ENCODE data around the gene OBSL1. TPM values are rescaled to one million over a fixed set of nuclear protein-coding genes. Genes with fewer than 3 reads are reported as not detected.

Gene OBSL1
- total and polyA plus RNA-seq, 2 of the 4 experiments (the other 2 are of a cell fraction), result 21.5 to 51.2 TPM

DNA sequence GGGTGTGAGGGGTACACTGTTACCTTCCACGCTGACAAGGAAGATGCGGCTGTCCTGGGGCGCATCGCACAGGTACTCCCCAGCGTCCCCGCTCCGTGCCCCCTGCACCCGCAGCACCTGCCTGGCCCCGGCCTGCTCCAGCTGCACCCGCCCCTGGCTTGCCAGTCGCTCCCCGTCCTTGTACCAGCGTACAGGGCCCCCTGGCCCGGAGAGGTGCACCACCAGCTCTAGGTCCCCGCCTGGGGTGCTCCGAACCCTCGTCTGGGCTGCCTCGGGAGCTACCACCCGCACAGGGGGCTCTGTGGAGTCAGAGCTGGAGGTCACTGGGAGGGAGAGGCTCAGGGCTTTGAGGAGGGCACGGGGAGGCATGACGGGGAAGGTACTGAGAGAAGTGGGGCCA lies 14.0 kb downstream of the OBSL1 start:
- Histone ChIP-seq H4K20me1 (ENCODE audit: insufficient read depth, low read length) (peaks cover 3% of the 10 kb centered on the region; the same call in 1 of the 2 replicates), H3K9me3 (ENCODE audit: control insufficient read depth, insufficient read depth, low read length) (no peaks in the 10 kb centered on the region), H3K4me2 (ENCODE audit: low read depth, low read length) (no peak overlapping the region), H2BK5ac (ENCODE audit: low read depth, low read length, poor library complexity, severe bottlenecking) (no peak overlapping the region), H3K4me3 (ENCODE audit: insufficient read depth, low read depth, low read length) (no peak overlapping the region), H2BK20ac (ENCODE audit: low read depth, low read length) (no peak overlapping the region), H3K9ac (ENCODE audit: low read depth, low read length) (no peak overlapping the region), H3K27ac (ENCODE audit: insufficient read depth, low read length) (no peak overlapping the region), H2BK15ac (ENCODE audit: low read depth, low read length) (no peak overlapping the region), H3K56ac (ENCODE audit: extremely low read depth, insufficient read depth, low read length) (no peak overlapping the region), H3K23ac (ENCODE audit: low read depth, low read length) (no peak overlapping the region), H3K18ac (ENCODE audit: low read depth, low read length) (no peak overlapping the region), H3K36me3 (ENCODE audit: control insufficient read depth, insufficient read depth, low read length) (no peaks in the 10 kb centered on the region; the same call in 1 of the 2 replicates), H3K27me3 (ENCODE audit: control insufficient read depth, insufficient read depth, low read length) (no peaks in the 10 kb centered on the region), H3K4ac (ENCODE audit: low read depth, low read length) (no peak overlapping the region), H4K5ac (ENCODE audit: low read depth, low read length) (no peak overlapping the region), H4K91ac (ENCODE audit: insufficient read depth, low read depth, low read length) (no peak overlapping the region), H2AFZ (replicated peaks; ENCODE audit: low read length, poor library complexity) (no peak overlapping the region), H3K9me1 (ENCODE audit: insufficient read depth, low read length) (no peaks in the 10 kb centered on the region), H2AK5ac (ENCODE audit: low read depth, low read length) (no peak overlapping the region), H3K4me1 (ENCODE audit: control insufficient read depth, insufficient read depth, low read length) (peaks cover 5% of the 10 kb centered on the region; the same call in 1 of the 2 replicates), H2AK9ac (replicated peaks; ENCODE audit: low read depth, low read length, poor library complexity) (no peak overlapping the region), H3K14ac (replicated peaks; ENCODE audit: low read depth, low read length) (no peak overlapping the region), H2BK120ac (ENCODE audit: low read depth, low read length) (no peak overlapping the region), H4K8ac (ENCODE audit: low read depth in 2 of 2, low read length in 2 of 2) (no peak overlapping the region), H3K79me1 (ENCODE audit: low read depth in 1 of 2, low read length in 2 of 2) (no peaks in the 10 kb centered on the region)
- no TSS peak for BruUV-seq (replicated peaks)
- in situ Hi-C loops (cut with MboI; ENCODE audit: low sequenced_read_pairs), result no loop called here
- dilution Hi-C loops (cut with HindIII; ENCODE audit: low sequenced_read_pairs, unreplicated experiment), result no loop called here
- DNase-seq (no peak), ATAC-seq (ENCODE audit: low read depth) (no peak)
- TF ChIP-seq CHD1 (IDR thresholded peaks at IDR 0.05; ENCODE audit: low read depth, low read length) (no peak), MAFK (IDR thresholded peaks at IDR 0.05; ENCODE audit: low read depth, low read length) (no peak), CEBPB (IDR thresholded peaks at IDR 0.05; ENCODE audit: low read depth, low read length) (no peak), MAZ (IDR thresholded peaks at IDR 0.05; ENCODE audit: borderline replicate concordance, low read depth, low read length) (no peak), RAD21 (IDR thresholded peaks at IDR 0.05; ENCODE audit: low read length) (no peak), MXI1 (IDR thresholded peaks at IDR 0.05; ENCODE audit: borderline replicate concordance, low read depth, low read length) (no peak), RFX5 (IDR thresholded peaks at IDR 0.05; ENCODE audit: low read depth, low read length) (no peak), NFE2L2 (IDR thresholded peaks at IDR 0.05; ENCODE audit: low read depth, low read length) (no peak), RCOR1 (IDR thresholded peaks at IDR 0.05; ENCODE audit: insufficient replicate concordance, low read length) (no peak), SMC3 (IDR thresholded peaks at IDR 0.05; ENCODE audit: low read depth, low read length) (no peak), FOS (IDR thresholded peaks at IDR 0.05; ENCODE audit: low read depth, low read length) (no peak), POLR2A (IDR thresholded peaks at IDR 0.05; ENCODE audit: low read depth, low read length) (no peak)
- TF ChIP-seq, protein P1, sequence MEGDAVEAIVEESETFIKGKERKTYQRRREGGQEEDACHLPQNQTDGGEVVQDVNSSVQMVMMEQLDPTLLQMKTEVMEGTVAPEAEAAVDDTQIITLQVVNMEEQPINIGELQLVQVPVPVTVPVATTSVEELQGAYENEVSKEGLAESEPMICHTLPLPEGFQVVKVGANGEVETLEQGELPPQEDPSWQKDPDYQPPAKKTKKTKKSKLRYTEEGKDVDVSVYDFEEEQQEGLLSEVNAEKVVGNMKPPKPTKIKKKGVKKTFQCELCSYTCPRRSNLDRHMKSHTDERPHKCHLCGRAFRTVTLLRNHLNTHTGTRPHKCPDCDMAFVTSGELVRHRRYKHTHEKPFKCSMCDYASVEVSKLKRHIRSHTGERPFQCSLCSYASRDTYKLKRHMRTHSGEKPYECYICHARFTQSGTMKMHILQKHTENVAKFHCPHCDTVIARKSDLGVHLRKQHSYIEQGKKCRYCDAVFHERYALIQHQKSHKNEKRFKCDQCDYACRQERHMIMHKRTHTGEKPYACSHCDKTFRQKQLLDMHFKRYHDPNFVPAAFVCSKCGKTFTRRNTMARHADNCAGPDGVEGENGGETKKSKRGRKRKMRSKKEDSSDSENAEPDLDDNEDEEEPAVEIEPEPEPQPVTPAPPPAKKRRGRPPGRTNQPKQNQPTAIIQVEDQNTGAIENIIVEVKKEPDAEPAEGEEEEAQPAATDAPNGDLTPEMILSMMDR (conservative IDR thresholded peaks at IDR 0.05; ENCODE audit: low read depth, low read length), result no peak
- TF ChIP-seq, protein P2, sequence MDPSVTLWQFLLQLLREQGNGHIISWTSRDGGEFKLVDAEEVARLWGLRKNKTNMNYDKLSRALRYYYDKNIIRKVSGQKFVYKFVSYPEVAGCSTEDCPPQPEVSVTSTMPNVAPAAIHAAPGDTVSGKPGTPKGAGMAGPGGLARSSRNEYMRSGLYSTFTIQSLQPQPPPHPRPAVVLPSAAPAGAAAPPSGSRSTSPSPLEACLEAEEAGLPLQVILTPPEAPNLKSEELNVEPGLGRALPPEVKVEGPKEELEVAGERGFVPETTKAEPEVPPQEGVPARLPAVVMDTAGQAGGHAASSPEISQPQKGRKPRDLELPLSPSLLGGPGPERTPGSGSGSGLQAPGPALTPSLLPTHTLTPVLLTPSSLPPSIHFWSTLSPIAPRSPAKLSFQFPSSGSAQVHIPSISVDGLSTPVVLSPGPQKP (IDR thresholded peaks at IDR 0.05; ENCODE audit: borderline replicate concordance, low read depth, low read length), result no peak
- TF ChIP-seq, protein P3, sequence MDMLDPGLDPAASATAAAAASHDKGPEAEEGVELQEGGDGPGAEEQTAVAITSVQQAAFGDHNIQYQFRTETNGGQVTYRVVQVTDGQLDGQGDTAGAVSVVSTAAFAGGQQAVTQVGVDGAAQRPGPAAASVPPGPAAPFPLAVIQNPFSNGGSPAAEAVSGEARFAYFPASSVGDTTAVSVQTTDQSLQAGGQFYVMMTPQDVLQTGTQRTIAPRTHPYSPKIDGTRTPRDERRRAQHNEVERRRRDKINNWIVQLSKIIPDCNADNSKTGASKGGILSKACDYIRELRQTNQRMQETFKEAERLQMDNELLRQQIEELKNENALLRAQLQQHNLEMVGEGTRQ (IDR thresholded peaks at IDR 0.05; ENCODE audit: low read depth, low read length), result no peak
- POLR2A ChIA-PET (ENCODE audit: unreplicated experiment), result interaction anchor here (1.1 kb wide), 1 partner anchor 14 kb away, joined by 6 read pairs; the partner anchor contains the start of gene OBSL1
- WGBS, 2 experiments (ENCODE audit: extremely low coverage in 2 of 2, insufficient read length in 1 of 2), result 93% methylated on average over 10 of the region's 21 CpGs; no CpG with 5 or more reads in 1 of the 2 experiments
- intact Hi-C loops (cut with micrococcal nuclease), result no loop called here
- CTCF ChIA-PET, result no interaction called here
